Neural crest cell (in vitro differentiated cells): Measurements from ENCODE around the gene BCAP29. TPM values are rescaled to one million over a fixed set of nuclear protein-coding genes. Genes with fewer than 3 reads are reported as not detected.

ENCODE experiments used
- DNase-seq: peaks from one replicate; pipeline ENCODE4 v3.0.0; 2021; ENCODE audit warnings: low read depth, mixed read lengths, low spot score
- H3K27ac Mint-ChIP-seq: one replicate; pipeline ENCODE4 v1.8.0; 2021; ENCODE audit warnings: mild to moderate bottlenecking, mixed read lengths; ENCODE audit not compliant: unreplicated experiment
- H3K27me3 Mint-ChIP-seq: 2 replicates; pipeline ENCODE4 v1.8.0; 2021; ENCODE audit warnings: low read depth, mild to moderate bottlenecking, mixed read lengths
- H3K36me3 Mint-ChIP-seq: 2 replicates; pipeline ENCODE4 v1.8.0; 2021; ENCODE audit warnings: low read depth, mild to moderate bottlenecking, mixed read lengths
- H3K4me1 Mint-ChIP-seq: 2 replicates; pipeline ENCODE4 v1.8.0; 2021; ENCODE audit warnings: mixed read lengths
- H3K4me3 Mint-ChIP-seq: one replicate; pipeline ENCODE4 v1.8.0; 2021; ENCODE audit warnings: mild to moderate bottlenecking, mixed read lengths
- H3K9me3 Mint-ChIP-seq: 2 replicates; pipeline ENCODE4 v1.8.0; 2021; ENCODE audit warnings: mixed read lengths
- total RNA-seq: library from RNA; stranded (reverse); gene quantifications from 2 replicates; pipeline ENCODE4 v1.2.1, GENCODE V29; 2021
- TF ChIP-seq, protein P1 (sequence below): fragments of 200-600 bp; sonication (generic); conservative IDR thresholded peaks from 2 replicates; pipeline ENCODE4 v1.5.0; 2021; ENCODE audit warnings: antibody characterized with exemption, mild to moderate bottlenecking

BCAP29 gene
- total RNA-seq, 1 donor from 2014 or later: 34.2 TPM

- Mint-ChIP-seq H3K9me3 (peaks cover 17% of the 10 kb centered on the region), H3K27ac (no peak overlapping the region), H3K4me3 (no peak overlapping the region), H3K27me3 (no peaks in the 10 kb centered on the region), H3K36me3 (peaks cover 37% of the 10 kb centered on the region), H3K4me1 (no peaks in the 10 kb centered on the region)
- TF ChIP-seq, protein P1, sequence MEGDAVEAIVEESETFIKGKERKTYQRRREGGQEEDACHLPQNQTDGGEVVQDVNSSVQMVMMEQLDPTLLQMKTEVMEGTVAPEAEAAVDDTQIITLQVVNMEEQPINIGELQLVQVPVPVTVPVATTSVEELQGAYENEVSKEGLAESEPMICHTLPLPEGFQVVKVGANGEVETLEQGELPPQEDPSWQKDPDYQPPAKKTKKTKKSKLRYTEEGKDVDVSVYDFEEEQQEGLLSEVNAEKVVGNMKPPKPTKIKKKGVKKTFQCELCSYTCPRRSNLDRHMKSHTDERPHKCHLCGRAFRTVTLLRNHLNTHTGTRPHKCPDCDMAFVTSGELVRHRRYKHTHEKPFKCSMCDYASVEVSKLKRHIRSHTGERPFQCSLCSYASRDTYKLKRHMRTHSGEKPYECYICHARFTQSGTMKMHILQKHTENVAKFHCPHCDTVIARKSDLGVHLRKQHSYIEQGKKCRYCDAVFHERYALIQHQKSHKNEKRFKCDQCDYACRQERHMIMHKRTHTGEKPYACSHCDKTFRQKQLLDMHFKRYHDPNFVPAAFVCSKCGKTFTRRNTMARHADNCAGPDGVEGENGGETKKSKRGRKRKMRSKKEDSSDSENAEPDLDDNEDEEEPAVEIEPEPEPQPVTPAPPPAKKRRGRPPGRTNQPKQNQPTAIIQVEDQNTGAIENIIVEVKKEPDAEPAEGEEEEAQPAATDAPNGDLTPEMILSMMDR: no peak
- DNase-seq: no peak
These were observed 36.6 kb upstream of the BCAP29 start for GRCh38 chr7:107543338-107543993.

GRCh38 chr7:107544848-107545591 is 35.0 kb upstream of the BCAP29 start:
- Mint-ChIP-seq H3K9me3 (peaks cover 17% of the 10 kb centered on the region), H3K36me3 (peaks cover 39% of the 10 kb centered on the region), H3K4me3 (no peak overlapping the region), H3K4me1 (no peaks in the 10 kb centered on the region), H3K27me3 (no peaks in the 10 kb centered on the region), H3K27ac (no peak overlapping the region)
- TF ChIP-seq, protein P1: no peak
- no peak for DNase-seq

DNA sequence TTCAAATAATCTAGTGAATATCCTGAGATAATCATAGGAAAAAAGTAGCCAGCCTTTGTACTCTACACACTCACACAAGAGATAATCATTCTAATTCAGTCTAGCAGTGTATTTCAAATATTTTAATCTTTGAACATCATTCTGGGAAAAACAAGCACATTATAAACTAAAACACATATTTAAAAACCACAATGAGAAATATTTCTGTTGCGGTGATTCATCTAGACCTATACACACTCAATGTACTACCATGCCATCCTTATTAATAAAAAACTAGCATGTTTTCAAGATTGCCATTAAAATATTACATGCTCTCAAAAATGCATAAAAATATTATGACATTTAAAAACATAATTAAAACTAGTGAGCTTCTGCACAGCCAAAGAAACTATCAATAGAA is 28.1 kb upstream of the BCAP29 start:
- Mint-ChIP-seq H3K4me1 (no peaks in the 10 kb centered on the region), H3K36me3 (peaks cover 11% of the 10 kb centered on the region), H3K9me3 (peaks cover 2% of the 10 kb centered on the region), H3K27me3 (no peaks in the 10 kb centered on the region), H3K27ac (no peak overlapping the region), H3K4me3 (no peak overlapping the region)
- no peak for DNase-seq
- TF ChIP-seq, protein P1: no peak

GRCh38 chr7:107555893-107556292 is 24.2 kb upstream of the BCAP29 start:
- no peaks in the 10 kb centered on the region for H3K36me3 Mint-ChIP-seq
- peaks cover 3% of the 10 kb centered on the region for H3K4me1 Mint-ChIP-seq
- no peak overlapping the region for H3K27ac Mint-ChIP-seq
- no peaks in the 10 kb centered on the region for H3K9me3 Mint-ChIP-seq
- H3K27me3 Mint-ChIP-seq: no peaks in the 10 kb centered on the region
- H3K4me3 Mint-ChIP-seq: no peak overlapping the region
- TF ChIP-seq, protein P1: no peak
- DNase-seq: no peak

- H3K36me3 Mint-ChIP-seq: no peaks in the 10 kb centered on the region
- no peaks in the 10 kb centered on the region for H3K9me3 Mint-ChIP-seq
- DNase-seq: no peak
- peaks cover 33% of the 10 kb centered on the region for H3K4me1 Mint-ChIP-seq
- no peak overlapping the region for H3K4me3 Mint-ChIP-seq
- TF ChIP-seq, protein P1: no peak
- no peak overlapping the region for H3K27ac Mint-ChIP-seq
- no peaks in the 10 kb centered on the region for H3K27me3 Mint-ChIP-seq
These were observed 20.2 kb upstream of the BCAP29 start for GRCh38 chr7:107559864-107560263.
